SK-N-DZ (cell line): ENCODE measurements around the gene TPRN.

ENCODE experiments used
- DNase-seq: peaks from one replicate; pipeline ENCODE4 v3.0.0-alpha.2; 2015; ENCODE audit warnings: low spot score
- small RNA-seq, 2 experiments: library from RNA; depleted of rRNA; stranded (forward); fragments of <200 nt; gene quantifications; one replicate each; pipeline ENCODE3, GENCODE V24; 2014

The TPRN gene

GRCh38 chr9:137143459-137143858 is 57.1 kb downstream of the TPRN start:
- DNase-seq, result no peak

- no peak for DNase-seq
Observed at GRCh38 chr9:137141976-137142936, 58.3 kb downstream of the TPRN start.

Small RNA genes lying within 50 kb of the gene (small RNA-seq; reads per million reads assigned to genes)
- gene MIR3621, result 0 reads per million in 2 experiments
